GM18498 (cell line): ENCODE measurements around the gene ARHGAP26.

Source experiments
- ATAC-seq: cut with Tn5 transposase; IDR thresholded peaks from one replicate; pipeline ENCODE4 v1.9.1; 2021; ENCODE audit warnings: mild to moderate bottlenecking, moderate library complexity; ENCODE audit not compliant: unreplicated experiment

ARHGAP26 gene

GRCh38 chr5:142894749-142895148, 124.6 kb downstream of the ARHGAP26 start:
- no peak for ATAC-seq

DNA sequence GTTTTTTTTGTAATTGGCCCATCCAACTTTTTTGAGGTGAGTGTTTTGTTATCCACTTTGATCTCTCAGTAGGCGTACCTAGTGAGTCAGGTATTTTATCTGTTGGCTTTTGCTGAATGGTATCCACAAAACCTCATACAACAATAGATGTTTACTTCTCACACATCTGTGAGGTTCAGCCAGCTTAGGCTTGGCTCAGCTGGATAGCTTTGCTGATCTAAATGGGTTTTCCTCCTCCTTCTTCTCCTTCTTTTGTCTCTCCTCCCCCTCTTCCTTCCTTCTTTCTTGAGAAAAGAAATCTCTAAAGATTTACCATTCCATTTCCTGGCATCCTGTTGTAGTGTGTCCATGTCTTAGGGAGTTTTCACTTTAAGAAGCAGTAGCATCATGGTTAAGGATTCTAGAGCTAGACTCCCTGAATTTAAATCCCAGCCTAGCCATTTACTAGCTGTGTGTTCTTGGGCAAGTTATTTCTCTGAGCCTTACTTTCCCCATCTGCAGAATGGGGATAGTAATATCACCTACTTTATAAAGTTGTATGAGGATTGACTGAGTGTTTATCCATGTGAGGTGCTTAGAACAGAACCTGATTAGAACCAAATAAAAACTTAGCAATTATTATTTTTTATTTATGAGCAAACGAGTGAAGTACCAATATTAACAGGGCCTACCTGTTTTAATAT, 126.3 kb downstream of the ARHGAP26 start:
- no peak for ATAC-seq

GRCh38 chr5:142897328-142897727, 127.2 kb downstream of the ARHGAP26 start:
- no peak for ATAC-seq

GRCh38 chr5:142900927-142901326, 130.8 kb downstream of the ARHGAP26 start:
- no peak for ATAC-seq

- ATAC-seq = no peak
Measured at GRCh38 chr5:142901476-142902185, 131.5 kb downstream of the ARHGAP26 start.

GRCh38 chr5:142902186-142902965, 132.2 kb downstream of the ARHGAP26 start:
- ATAC-seq = no peak

GRCh38 chr5:142904416-142904815, 134.2 kb downstream of the ARHGAP26 start:
- ATAC-seq = no peak

- ATAC-seq = no peak
Measured at GRCh38 chr5:142905348-142905747, 135.2 kb downstream of the ARHGAP26 start.

DNA sequence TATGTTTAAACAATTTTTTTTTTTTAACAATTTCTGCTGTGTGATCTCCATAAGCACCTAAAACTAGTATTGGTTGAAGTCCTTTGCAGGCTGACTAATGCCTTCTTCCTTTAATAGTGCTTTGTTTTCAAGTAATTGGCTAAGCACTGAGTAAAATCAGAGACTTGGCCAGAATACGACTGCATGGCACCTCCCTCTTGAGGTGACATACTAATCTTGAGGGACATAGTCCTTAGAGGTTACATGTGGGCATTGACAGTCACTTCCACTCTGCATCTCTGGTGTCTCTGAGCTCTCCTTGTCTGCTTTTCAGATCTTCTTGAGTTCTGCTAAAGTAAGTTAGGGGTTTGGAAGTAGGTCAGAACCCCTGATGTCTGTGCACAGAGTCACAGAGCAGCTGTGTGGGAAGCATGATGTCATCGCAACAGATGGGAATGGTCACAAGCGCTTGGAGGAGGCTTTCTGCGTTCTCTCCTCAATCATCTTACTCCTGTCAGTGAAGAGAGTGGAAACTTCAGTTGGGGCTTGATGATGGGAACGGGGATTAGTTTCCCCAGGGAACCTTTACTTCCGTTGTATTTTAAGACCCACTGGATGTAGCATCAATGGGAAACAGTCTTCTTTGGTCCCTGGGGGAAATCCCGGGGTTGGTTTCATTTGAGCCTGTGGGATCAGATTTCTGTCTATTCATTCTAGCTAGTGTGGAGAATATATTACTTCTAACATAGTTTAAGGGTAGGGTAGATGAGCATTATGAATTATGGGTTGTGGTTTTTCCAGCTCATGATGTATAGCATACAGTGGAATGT, 136.9 kb downstream of the ARHGAP26 start:
- ATAC-seq = no peak

DNA sequence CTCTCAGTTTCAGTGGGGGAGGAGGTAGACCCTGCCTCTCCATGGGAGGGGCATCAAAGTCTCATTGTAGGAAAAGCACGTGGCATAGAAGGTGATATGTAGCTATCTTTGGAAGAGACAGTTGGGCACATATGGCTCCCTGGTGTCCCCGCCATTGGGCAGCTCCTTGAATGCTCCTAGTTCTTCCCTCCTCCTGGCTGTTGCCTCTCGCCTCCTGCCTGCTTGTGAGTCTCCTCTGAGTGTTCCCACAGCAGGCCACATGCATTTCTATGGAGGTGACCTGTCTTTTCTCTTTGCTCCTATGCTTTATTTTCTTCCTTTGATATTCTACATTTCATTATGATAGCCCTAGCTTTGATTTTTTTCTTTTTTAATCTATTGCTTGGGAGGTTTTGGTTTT, 138.5 kb downstream of the ARHGAP26 start:
- ATAC-seq = no peak

- no peak for ATAC-seq
Measured at GRCh38 chr5:142910128-142910527, 140.0 kb downstream of the ARHGAP26 start.

GRCh38 chr5:142911170-142911569, 141.0 kb downstream of the ARHGAP26 start:
- no peak for ATAC-seq

- ATAC-seq = no peak
Measured at GRCh38 chr5:142911775-142912174, 141.6 kb downstream of the ARHGAP26 start.

- ATAC-seq = no peak
Measured at GRCh38 chr5:142913728-142914338, 143.7 kb downstream of the ARHGAP26 start.

DNA sequence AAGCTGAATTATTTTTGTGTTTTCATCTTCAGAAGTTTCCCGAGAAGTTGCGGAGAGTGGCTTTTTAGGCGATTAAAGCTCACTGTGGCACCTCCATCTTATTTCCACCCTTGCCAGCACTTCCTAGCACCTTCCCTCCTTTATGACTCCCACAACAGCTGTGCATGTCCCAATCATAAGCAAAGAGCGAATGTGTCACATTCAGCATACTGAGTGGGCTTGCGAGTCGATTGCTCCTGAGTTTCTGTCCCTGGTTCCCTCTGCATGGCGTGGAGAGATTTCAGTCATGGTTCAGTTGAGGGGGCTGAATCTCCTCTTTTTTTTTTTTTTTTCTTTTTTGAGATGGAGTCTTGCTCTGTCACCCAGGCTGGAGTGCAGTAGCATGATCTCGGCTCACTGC, 144.9 kb downstream of the ARHGAP26 start:
- ATAC-seq = no peak

DNA sequence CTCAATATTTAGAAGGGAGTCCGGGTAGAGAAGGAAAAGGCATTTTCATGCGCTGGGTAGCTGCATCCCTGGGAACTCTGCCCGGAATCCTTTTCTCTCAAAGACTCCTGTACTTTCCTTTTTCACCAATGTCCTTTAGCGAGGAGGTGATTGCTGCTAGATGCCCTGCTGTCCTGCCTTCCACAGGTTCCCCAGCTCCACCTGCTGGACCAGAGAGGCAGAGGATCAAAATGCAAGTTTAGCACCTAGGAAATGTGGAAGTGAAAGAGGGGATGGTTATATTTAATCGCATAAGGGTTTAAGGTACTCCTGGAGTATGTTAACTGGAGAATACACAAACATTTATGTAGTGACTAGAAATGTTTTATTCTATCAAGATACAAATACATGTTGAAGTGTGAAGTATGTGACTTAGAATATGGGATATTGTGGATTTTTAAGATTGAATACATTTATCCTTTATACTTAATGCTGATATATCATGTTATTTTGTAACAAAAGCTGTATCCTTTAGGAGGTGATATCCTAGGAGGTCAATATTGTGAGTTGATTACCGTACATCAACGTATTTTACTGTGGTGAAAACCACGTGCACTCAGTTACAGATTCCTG, 145.7 kb downstream of the ARHGAP26 start:
- ATAC-seq = peak; percentile 86

DNA sequence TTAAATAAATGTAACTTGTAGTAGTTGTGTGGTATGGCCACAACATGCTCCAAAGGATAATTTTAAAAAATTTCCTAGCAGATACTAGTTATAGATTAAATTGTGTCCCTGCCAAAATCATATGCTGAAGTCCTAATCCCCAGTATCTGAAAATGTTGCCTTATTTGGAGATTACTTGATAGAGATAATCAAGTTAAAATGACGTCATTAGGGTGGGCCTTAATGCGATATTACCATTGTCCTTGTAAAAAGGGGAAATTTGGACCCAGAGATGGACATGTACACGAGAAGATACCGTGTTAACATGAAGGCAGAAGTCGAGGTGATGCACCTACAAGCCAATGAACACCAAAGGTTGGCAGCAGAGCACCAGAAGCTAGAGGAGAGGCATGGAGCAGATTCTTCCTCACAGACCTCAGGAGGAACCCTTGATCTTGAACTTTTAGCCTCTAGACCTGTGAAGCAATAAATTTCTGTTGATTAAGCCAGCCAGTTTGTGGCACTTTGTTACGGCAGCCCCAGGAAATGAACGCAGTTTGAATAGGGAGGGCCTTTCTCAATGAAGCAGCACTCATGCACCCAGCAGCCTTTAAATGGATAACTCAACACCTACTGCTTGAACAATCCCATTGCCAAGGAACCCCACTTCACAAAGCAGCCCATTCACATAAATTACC, 148.9 kb downstream of the ARHGAP26 start:
- ATAC-seq = no peak

DNA sequence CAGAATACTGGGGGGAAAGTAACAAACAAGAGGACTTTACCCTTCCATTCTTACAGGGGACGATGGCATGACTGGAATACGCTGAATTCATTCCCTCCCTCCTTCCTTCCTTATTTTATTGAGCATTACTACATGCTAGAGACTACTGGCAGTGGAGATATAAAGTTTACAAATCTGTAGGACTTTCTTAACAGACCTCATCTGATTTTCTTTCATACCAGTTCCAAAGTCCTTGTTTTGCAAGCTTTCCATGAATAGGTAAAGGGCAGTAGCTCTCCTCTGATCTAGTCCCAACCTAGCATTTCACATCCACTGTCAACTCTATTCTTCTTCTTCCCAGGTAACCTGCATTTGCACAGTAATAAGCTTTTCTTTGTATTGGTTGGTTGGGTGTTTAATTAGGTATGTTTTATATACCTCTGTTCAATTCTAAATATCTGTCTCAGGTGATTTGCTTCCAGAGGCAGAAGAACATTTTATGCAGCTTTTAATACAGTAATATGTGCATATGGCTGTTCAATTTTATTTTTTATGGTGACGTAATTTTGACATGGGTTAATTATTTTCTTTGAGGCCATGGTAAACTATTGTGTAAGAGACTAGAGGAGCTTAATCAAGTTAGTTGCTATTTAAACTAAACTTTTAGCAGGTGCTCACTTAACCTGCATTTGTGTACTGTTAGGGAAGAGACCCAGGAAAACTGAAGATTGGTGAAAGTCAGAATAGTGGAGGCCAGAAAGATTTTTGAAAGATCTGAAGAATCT, 150.9 kb downstream of the ARHGAP26 start:
- ATAC-seq = no peak
